Right cardiac atrium (tissue), 5 donors: Measurements from ENCODE around the gene ACTG2. TPM values are rescaled to one million over a fixed set of nuclear protein-coding genes. Genes with fewer than 3 reads are reported as not detected.

Experiments used
- ATAC-seq, 2 donors: fragments of 200-7000 bp; cut with Tn5 transposase; one replicate each; pipeline versions ENCODE4 v1.8.0 to v1.9.1; 2020; ENCODE audit warnings: moderate library complexity in 2 of 2, mild to moderate bottlenecking in 1 of 2
- DNase-seq, 3 donors: peaks; one replicate each; pipeline ENCODE4 v3.0.0-alpha.2; 2020
- H3K27ac ChIP-seq: one replicate; pipeline ENCODE4 v1.5.1; 2013; ENCODE audit warnings: mild to moderate bottlenecking, low read length, control low read depth, moderate library complexity
- H3K27me3 ChIP-seq: one replicate; pipeline ENCODE4 v1.6.1; 2013; ENCODE audit not compliant: control insufficient read depth, insufficient read depth
- H3K4me1 ChIP-seq: one replicate; pipeline ENCODE4 v1.6.1; 2013; ENCODE audit warnings: low read length; ENCODE audit not compliant: control insufficient read depth, insufficient read depth
- H3K4me3 ChIP-seq: one replicate; pipeline ENCODE4 v1.5.1; 2013; ENCODE audit warnings: low read length, control low read depth
- H3K9me3 ChIP-seq: one replicate; pipeline ENCODE4 v1.6.1; 2013; ENCODE audit warnings: low read length; ENCODE audit not compliant: control insufficient read depth
- WGBS: extraction: QIAGEN DNeasy Blood & Tissue Kit; methylation state at CpG from one replicate; pipeline ENCODE4 v1.1.7; 2013; 5-methylcytosine and 5-hydroxymethylcytosine counted together
- intact Hi-C, 4 donors: fragments of 100-400 bp; cut with DNase I; formaldehyde crosslinking; loops; one replicate each; pipeline versions ENCODE4 v1.11.0 to v1.14.0; 2022 to 2023
- polyA plus RNA-seq: library from polyadenylated mRNA; stranded (reverse); fragments of 200-250 nt; gene quantifications from one replicate; pipeline ENCODE4 v1.2.3, GENCODE V29; 2013
- total RNA-seq, 4 donors: library from RNA; stranded (reverse); fragmentation: NEBNext Ultra II Directional; extraction: Animal tissue kit (Norgen Biotek cat#: 25700); gene quantifications; one replicate each; pipeline ENCODE4 v1.2.1, GENCODE V29; 2021
- donor health status: healthy with polysubstance abuse.
- donor health status: DM: no; HTN: yes; CAD: no.
- donor health status: DM: no; HTN: no; CAD: no.
- donor health status: DM: no; HTN: yes; CAD: no; lungs with severe emphysema.
- donor health status: DM: yes; HTN: yes; CAD: no.

ACTG2 gene
- total and polyA plus RNA-seq, 5 donors = 1.4 to 33.6 (median 6.7) TPM

DNA sequence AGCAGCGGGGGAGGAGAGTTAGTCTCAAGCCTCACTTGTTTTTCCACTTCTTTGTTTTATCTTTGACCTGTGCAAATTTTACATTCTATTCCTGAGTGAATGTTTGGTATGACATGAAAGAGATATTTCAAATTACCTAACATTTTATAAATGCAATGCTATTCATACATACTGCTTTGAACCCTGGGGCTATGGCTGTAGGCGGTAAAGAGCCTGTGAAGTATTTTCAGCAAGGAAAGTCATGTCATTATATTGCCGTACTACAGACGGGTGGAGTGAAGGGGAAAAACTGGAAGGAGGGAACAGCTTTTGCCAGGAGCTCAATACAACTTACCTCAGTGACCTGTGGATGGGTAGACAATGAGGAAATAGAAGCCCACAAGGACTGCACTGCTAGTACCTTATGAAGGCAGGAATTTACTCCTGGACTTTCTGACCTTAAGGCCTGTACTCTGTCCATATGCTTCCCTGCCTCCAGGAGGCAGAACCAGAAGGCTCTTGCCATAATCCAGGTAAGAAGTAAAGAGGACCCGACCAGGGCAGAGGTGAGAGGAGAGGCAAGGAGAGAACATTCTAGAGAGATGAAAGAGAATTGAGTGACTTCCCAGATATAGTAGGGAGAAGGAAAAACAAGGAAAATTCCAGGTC, 63.5 kb downstream of the ACTG2 start:
- 95% methylated on average over 5 of the region's 5 CpGs for WGBS
- ATAC-seq (no peak), DNase-seq (no peak)
- H3K4me1 ChIP-seq = no peaks in the 10 kb centered on the region
- no peaks in the 10 kb centered on the region for H3K9me3 ChIP-seq
- intact Hi-C loops = no loop called here
- no peak overlapping the region for H3K27ac ChIP-seq
- H3K27me3 ChIP-seq = no peaks in the 10 kb centered on the region
- no peak overlapping the region for H3K4me3 ChIP-seq

DNA sequence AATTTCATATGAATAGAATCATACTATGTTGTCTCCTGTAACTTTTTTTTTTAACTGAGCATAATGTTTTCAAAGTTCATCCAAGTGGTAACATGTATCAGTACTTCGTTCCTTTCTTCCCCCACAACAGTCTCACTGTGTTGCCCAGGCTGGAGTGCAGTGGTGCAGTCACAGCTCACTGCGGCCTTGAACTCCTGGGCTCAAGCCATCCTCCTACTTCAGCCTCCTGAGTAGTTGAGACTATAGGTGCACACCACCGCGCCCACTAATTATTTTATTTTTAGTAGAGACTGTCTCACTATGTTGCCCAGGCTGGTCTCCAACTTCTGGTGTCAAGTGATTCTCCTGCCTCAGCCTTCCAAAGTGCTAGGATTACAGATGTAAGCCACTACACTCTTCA, 68.5 kb downstream of the ACTG2 start:
- no peak for DNase-seq
- no peak overlapping the region for H3K27ac ChIP-seq
- no peaks in the 10 kb centered on the region for H3K27me3 ChIP-seq
- H3K4me3 ChIP-seq = no peak overlapping the region
- H3K9me3 ChIP-seq = no peaks in the 10 kb centered on the region
- 96% methylated on average over 4 of the region's 4 CpGs for WGBS
- no peak for ATAC-seq
- H3K4me1 ChIP-seq = no peaks in the 10 kb centered on the region
- intact Hi-C loops = no loop called here

DNA sequence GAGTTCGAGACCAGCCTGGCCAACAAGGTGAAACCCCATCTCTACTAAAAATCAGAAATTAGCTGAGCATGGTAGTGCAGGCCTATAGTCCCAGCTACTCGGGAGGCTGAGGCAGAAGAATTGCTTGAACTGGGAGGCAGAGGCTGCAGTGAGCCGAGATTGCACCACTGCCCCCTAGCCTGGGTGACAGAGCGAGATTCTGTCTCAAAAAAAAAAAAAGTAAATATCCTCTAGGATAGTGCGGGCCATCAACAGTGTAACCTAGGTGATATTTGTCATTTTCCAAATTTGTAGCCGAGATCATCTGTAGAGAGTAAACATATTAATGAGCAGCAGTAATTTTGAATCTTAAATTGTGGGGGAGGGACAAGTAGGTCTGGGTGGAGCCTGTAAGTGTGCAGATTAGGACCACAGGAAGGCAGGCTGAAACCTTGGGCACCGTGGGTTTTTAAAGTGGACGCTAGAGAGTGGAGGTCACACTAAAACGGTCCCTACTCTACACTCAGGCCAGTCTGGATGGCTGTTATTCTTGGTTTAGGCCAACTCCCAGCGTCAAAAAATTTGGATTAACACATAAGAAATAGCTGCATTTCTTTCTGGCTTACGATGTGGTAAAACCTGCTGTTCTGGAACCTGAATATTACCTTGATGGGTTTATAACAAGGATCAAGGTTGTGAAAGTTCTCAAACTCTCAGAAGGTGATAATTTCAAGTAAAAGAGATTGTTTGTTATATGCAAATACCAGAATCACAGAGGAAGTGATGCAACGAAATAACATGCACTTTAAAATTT, 69.2 kb downstream of the ACTG2 start:
- Histone ChIP-seq H3K27me3 (no peaks in the 10 kb centered on the region), H3K9me3 (no peaks in the 10 kb centered on the region), H3K4me1 (no peaks in the 10 kb centered on the region), H3K27ac (no peak overlapping the region), H3K4me3 (no peak overlapping the region)
- WGBS = 90% methylated on average over 12 of the region's 12 CpGs
- DNase-seq (no peak), ATAC-seq (no peak)
- intact Hi-C loops = no loop called here

DNA sequence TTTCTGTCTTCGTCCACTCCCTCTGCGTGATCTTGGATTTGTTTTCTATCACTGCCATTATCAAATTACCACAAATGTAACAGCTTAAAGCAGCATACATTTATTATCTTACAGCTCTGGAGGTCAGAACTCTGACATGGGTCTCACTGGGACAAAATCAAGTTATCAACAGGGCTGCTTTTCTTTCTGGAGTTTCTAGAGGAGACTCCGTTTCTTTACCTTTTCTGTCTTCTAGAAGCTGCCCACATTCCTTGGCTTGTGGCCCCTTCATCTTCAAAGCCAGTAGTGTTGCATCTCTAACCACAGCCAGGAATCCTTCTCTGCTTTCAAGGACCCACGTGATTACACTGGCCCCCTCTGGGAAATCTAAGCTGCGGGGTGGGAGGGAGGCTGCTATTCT, 70.0 kb downstream of the ACTG2 start:
- H3K27me3 ChIP-seq = no peaks in the 10 kb centered on the region
- DNase-seq (no peak), ATAC-seq (no peak)
- intact Hi-C loops = no loop called here
- no peaks in the 10 kb centered on the region for H3K9me3 ChIP-seq
- no peaks in the 10 kb centered on the region for H3K4me1 ChIP-seq
- no peak overlapping the region for H3K27ac ChIP-seq
- WGBS = 67% methylated on average over 5 of the region's 5 CpGs
- H3K4me3 ChIP-seq = no peak overlapping the region

DNA sequence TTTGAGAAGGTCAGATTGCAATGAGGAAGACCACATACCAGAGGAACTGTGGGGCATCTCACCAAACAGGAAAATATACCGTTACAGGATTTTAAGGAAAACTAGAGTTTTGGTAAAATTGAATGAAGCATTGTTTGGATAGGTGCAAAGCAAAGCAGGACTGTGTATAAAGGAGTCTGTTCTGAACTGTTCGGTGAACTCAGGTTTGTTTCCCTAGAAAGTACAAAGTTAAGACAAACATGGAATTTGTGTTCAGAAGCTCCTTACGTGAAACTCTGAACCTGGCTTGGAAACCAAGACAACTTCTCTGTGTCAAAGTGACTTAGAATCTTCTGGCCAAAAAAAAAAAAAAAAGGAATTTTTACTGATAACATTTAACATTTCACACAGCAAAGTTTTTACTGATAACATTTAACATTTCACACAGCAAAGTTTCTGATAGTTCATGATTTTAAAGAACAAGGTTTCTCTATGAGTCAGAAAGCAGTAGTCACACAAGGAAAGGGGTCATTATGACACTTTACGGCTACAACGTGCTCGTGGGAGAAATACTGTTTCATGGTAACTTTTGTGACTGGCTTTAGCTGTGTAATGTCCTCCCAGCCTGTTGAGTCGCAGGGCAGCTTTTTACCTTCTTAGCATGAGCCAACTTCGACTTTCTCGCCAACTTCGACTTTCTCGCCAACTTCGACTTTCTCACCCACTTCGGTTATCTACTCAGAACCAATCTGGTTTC, 70.7 kb downstream of the ACTG2 start:
- Histone ChIP-seq H3K9me3 (no peaks in the 10 kb centered on the region), H3K27ac (no peak overlapping the region), H3K27me3 (no peaks in the 10 kb centered on the region), H3K4me3 (no peak overlapping the region), H3K4me1 (no peaks in the 10 kb centered on the region)
- WGBS = 79% methylated on average over 13 of the region's 13 CpGs
- ATAC-seq (no peak), DNase-seq (no peak)
- intact Hi-C loops = no loop called here

DNA sequence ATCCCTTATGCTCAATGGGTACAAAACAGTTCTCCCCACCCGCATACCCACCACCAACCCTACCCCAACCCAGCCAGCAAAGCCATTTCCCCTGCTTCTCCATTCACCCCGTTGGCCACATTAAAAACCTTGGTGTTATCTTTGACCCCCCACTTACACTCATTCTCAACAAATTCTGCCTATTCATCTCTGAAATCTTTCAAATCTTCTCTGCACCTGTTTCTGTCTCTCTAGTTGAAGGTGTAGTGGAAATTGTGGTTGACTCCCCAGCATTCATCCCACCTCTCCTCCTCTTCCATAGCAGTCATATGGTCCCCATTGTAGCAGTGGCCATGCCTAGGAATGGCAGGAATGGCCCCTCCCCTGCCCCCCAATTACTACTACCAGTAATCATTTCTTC, 71.4 kb downstream of the ACTG2 start:
- 91% methylated on average over 2 of the region's 2 CpGs for whole genome bisulfite sequencing
- intact Hi-C loops = no loop called here

DNA sequence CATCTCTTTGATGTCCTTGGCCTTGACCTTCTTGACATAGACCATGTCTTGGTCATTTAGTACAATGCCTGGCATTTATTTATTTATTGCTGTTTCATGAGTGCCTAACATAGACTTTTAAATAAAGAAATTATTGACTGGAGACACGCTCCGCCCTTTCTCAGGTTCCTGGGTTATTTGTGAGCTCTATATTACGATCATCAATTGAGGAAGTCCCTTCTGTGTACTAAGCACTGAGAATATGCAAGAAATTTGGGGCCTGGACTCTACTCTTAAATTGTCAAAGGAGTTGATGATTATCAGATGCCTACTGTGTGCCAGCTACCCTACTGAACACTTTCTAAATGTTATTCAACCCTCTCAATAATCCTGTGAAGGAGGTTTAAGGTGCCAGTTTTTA, 72.2 kb downstream of the ACTG2 start:
- H3K27me3 ChIP-seq = no peaks in the 10 kb centered on the region
- ATAC-seq = no peak
- 91% methylated on average over 3 of the region's 3 CpGs for WGBS

More for the DNA sequence above, 71.4 kb downstream of the ACTG2 start:
- Histone ChIP-seq H3K4me1 (no peaks in the 10 kb centered on the region), H3K9me3 (no peaks in the 10 kb centered on the region), H3K27ac (no peak overlapping the region), H3K27me3 (no peaks in the 10 kb centered on the region), H3K4me3 (no peak overlapping the region)
- no peak for DNase-seq
- ATAC-seq = no peak

DNA sequence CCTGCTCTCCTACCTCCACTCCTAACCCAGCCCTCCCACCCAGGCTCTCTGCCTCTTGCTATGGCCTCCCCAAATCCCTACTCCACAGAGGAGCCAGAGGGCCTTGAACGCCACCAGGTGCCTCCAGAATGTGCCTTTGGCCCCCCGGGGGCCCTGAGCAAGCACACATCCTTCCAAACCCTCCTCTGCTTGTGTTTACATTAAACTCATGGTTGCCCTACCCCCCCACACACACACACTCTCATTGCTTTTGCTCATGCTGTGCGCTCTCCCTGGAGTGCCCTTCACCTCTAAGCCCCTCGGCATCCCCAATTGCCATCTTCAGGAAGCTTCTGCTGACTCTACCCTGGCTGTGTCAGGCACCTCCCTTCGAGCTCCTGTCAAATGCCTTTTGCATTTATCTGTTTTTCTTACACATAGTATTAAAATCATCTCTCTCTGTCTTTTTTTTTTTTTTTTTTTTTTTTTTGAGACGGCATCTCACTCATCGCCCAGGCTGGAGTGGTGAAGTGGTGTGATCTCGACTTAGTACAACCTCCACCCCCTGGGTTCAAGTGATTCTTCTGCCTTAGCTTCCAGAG, 75.6 kb downstream of the ACTG2 start:
- intact Hi-C loops = no loop called here
- H3K9me3 ChIP-seq = no peaks in the 10 kb centered on the region

More for the DNA sequence above, 72.2 kb downstream of the ACTG2 start:
- Histone ChIP-seq H3K4me3 (no peak overlapping the region), H3K27ac (no peak overlapping the region), H3K4me1 (no peaks in the 10 kb centered on the region), H3K9me3 (no peaks in the 10 kb centered on the region)
- intact Hi-C loops = no loop called here
- no peak for DNase-seq

DNA sequence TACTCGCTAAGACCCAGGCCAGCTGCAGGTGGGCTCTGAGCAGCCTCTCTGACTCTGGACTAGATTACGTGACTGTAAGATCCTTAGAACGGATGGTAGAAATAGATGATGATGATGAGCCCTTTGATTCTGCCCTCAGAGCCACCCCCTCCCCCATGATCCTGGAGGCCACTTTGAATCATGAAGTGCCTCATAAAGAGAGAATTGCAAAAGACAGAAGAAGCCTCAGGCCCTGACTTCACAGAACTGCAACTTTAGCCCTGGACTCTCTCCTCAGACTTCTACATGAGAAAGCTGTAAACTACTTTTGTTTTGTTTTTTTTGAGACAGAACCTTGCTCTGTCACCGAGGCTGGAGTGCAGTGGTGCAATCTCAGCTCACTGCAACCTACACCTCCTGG, 76.5 kb downstream of the ACTG2 start:
- intact Hi-C loops = no loop called here
- 90% methylated on average over 4 of the region's 4 CpGs for WGBS
- DNase-seq (no peak), ATAC-seq (no peak)
- H3K4me3 ChIP-seq = no peak overlapping the region
- H3K9me3 ChIP-seq = no peaks in the 10 kb centered on the region
- H3K27ac ChIP-seq = no peak overlapping the region
- H3K27me3 ChIP-seq = no peaks in the 10 kb centered on the region
- peaks cover 9% of the 10 kb centered on the region for H3K4me1 ChIP-seq

More for the DNA sequence above, 75.6 kb downstream of the ACTG2 start:
- Histone ChIP-seq H3K4me1 (peaks cover 9% of the 10 kb centered on the region), H3K27me3 (no peaks in the 10 kb centered on the region), H3K27ac (no peak overlapping the region), H3K4me3 (no peak overlapping the region)
- WGBS = 91% methylated on average over 8 of the region's 8 CpGs
- ATAC-seq (no peak), DNase-seq (no peak)
